ENCODE data around the gene ASPSCR1.

DNA sequence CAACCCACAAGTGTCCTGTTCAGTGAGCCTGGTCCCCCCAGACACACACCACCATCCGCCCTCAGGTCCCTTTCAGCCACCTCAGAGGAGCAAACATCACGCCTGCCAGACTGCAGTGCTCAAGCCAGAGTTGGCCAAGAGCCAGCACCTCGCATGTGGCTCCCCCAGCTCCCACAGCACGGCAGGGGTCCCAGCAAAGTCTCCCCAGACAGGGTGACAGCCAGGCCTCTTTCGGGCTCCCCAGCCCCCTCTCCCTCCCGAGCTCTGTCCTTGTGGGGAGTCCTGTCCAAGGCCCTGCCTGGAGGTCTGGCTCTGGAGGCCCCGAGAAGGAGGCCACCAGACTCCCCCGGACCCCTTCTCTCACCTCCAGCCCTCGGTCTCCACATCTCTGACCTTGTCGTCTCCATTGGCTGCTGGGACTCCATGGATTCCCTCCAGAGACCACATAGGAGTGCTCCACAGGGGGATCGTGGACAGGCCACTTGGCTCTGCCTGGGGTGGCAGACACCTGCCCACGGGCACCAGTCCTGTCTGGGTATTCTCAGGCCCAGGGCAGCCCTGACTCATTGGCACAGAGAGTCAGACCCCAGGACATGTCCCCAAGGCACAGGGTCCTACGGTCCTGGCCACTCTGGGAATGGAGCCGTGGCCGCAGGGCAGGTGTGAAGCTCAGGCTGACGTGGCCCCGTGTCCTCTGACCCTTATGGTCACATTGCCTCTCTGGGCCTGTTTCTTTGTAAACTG lies 28.6 kb upstream of the ASPSCR1 start:
- TF ChIP-seq POLR2AphosphoS5 (IDR thresholded peaks at IDR 0.05; ENCODE audit: low read depth, low read length), result no peak
- TF ChIP-seq, protein P1, sequence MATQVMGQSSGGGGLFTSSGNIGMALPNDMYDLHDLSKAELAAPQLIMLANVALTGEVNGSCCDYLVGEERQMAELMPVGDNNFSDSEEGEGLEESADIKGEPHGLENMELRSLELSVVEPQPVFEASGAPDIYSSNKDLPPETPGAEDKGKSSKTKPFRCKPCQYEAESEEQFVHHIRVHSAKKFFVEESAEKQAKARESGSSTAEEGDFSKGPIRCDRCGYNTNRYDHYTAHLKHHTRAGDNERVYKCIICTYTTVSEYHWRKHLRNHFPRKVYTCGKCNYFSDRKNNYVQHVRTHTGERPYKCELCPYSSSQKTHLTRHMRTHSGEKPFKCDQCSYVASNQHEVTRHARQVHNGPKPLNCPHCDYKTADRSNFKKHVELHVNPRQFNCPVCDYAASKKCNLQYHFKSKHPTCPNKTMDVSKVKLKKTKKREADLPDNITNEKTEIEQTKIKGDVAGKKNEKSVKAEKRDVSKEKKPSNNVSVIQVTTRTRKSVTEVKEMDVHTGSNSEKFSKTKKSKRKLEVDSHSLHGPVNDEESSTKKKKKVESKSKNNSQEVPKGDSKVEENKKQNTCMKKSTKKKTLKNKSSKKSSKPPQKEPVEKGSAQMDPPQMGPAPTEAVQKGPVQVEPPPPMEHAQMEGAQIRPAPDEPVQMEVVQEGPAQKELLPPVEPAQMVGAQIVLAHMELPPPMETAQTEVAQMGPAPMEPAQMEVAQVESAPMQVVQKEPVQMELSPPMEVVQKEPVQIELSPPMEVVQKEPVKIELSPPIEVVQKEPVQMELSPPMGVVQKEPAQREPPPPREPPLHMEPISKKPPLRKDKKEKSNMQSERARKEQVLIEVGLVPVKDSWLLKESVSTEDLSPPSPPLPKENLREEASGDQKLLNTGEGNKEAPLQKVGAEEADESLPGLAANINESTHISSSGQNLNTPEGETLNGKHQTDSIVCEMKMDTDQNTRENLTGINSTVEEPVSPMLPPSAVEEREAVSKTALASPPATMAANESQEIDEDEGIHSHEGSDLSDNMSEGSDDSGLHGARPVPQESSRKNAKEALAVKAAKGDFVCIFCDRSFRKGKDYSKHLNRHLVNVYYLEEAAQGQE (IDR thresholded peaks at IDR 0.05; ENCODE audit: insufficient read depth in 1 of 2, low read depth in 2 of 2, low read length in 2 of 2), result no peak
- TF ChIP-seq SIN3A (IDR thresholded peaks at IDR 0.05; ENCODE audit: borderline replicate concordance, insufficient read depth, low read length), result no peak
- no peak for TF ChIP-seq TAF1 (IDR thresholded peaks at IDR 0.05; ENCODE audit: borderline replicate concordance, insufficient read depth, low read length)
